ENCODE measurements around the gene AJM1.
"Not testable (repeated sequence)": the region's sequence is repeated elsewhere in the genome, so short reads cannot be mapped to it uniquely, and the experiment has no call there.

Gene AJM1

DNA sequence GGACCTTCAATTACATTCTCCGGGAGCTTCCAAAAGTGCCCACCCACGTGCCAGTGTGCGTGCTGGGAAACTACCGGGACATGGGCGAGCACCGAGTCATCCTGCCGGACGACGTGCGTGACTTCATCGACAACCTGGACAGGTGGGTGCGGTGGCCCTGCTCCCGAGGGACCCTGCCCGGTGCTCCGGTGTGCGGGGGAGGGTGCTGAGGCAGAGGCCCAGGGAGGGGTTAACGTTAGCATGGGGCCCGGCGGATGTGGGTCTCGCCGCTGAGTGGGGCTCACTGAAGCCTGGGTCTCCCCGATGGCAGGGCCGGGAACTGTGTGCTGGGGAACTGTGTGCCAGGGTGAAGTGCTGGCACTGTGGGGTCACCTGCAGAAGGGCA lies 10.6 kb upstream of the AJM1 start:
- no peak for DNase-seq

DNA sequence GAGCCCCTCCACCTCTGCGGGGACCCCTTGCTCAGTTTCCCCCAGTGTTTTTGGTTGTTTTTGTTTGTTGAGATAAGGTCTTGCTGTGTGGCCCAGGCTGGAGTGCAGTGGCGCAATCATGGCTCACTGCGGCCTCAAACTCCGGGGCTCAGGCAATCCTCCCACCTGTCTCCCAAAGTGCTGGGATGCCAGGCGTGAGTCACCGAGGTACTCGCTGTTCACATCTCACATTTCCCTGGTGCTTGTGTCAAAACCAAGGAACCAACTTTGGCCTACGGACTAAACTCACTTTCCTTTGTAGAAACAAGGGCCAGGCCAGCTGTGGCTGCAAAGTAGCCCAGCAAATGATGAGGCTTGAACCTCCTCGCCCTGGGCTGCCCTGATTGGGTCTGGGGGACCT lies 9.7 kb upstream of the AJM1 start:
- DNase-seq: no peak

DNA sequence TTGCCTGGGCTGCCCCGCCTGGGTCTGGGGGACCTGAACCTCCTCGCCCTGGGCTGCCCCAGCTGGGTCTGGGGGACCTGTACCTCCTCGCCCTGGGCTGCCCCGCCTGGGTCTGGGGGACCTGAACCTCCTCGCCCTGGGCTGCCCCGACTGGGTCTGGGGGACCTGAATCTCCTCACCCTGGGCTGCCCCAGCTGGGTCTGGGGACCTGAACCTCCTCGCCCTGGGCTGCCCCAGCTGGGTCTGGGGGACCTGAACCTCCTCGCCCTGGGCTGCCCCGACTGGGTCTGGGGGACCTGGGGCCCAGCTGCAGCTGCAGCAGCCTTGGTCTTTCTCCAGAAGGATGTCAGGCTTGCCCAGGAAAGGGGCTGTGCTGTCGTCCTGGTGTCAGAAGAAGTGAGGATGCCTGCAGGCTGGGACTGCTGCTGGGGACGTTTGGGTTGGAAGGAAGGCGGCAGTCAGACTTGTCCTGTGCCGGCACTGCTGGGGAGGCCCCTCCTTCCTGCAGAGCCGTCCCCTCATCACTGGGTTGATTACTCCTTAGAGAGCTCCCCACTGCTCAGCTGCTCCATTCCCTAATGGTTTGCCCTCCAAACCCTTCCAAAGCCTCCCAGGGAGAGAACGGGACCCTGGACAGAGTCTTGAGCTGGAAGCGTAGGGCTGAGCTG lies 8.8 kb upstream of the AJM1 start:
- not testable (repeated sequence) for DNase-seq

DNA sequence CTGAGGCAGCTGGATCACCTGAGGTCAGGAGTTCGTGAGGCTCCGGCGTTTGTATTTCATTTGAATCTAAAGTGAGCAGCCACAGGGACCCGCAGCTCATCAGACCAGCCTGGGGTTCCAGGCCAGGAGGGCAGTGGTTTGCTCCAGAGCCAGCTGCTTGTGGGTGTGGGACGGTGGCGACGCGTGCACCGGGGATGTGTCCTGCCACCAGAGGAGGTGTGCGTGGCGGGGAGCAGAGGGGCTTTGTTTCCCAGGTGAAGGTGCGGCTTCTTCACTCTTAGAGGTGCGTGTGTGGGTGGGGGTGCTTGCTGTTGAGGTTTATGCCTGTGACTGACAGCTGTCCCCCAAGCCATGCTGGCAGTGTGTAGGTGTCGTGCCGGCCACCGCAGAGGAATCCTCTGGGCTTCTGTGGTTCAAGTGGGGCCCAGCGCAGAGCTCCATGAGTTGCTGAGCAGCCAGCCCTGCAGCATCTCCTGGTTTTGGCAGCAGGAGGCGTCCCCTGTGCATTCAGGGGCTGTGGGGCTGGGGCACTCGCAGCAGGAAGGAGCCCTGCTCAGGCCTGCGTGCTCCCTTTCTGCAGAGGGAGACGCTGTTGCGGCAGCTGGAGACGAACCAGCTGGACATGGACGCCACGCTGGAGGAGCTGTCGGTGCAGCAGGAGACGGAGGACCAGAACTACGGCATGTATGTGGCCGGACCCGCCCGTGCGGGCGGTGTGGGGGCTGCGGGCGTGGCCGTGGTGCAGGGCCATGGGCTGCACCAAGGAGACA lies 6.9 kb upstream of the AJM1 start:
- no peak for DNase-seq

DNA sequence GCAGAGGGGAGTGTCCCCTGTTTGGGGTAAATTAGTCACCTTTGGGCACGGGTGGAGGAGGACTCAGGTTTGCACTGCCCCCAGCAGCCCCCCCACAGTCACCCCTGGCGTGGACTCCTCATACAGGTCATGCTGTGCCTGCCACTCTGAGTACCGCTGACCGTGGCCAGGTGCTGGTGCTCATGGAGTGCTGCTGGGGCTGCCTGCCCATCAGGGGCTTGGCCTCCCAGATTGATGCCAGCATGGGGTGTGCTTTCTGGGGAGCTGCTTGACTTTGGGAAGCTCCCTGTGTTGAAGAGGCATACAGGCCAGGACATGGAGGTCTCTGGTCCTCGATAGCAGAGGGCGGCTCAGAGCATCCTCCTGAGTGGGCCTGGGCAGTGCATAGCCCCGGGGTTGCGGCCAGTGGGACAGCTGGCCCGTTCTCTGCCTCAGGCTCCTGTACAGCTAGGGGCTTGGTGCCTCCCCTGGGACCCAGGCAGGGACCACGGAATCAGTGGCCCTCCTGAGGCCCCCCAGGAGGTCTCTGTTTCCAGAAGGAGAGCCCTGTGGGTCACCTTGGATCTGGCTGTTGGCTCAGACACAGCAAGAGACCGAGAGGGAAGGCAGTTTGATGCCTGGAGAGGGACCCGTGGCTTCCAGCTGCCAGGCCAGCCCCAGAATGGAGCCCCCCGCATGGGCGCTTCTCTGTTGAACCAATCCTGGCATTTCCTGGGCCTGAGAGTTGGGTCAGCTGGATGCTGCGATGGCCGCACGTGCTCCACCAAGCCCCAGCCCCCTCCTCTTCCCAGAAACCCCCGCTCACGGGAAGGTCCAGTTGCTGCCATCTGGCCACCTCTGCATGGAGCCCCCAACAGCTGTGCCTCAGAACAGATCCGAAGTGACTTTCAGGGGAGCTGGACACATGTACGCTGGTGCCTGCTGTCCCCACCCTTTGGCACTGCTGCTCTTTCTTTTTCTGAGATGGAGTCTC lies 6.1 kb upstream of the AJM1 start:
- DNase-seq: no peak

DNA sequence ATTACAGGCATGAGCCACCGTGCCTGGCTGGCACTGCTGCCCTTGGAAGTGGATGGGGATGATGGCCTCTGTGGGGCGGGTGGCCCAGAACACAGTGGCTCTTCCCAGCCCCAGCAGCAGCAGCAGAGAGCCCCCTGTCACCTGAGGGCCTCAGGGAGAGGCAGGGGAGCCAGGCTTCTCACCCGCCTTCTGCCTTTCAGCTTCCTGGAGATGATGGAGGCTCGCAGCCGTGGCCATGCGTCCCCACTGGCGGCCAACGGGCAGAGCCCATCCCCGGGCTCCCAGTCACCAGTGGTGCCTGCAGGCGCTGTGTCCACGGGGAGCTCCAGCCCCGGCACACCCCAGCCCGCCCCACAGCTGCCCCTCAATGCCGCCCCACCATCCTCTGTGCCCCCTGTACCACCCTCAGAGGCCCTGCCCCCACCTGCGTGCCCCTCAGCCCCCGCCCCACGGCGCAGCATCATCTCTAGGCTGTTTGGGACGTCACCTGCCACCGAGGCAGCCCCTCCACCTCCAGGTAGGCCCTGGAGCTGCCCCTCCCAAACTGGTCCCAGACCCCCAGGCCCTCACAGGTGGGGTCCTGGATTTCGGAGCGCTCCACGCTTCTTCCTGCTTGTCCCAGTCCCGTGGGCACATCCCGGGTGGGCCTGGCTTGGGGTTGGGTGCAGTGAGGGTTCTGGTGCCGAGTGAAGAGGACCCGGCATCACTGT lies 5.0 kb upstream of the AJM1 start:
- DNase-seq: no peak

DNA sequence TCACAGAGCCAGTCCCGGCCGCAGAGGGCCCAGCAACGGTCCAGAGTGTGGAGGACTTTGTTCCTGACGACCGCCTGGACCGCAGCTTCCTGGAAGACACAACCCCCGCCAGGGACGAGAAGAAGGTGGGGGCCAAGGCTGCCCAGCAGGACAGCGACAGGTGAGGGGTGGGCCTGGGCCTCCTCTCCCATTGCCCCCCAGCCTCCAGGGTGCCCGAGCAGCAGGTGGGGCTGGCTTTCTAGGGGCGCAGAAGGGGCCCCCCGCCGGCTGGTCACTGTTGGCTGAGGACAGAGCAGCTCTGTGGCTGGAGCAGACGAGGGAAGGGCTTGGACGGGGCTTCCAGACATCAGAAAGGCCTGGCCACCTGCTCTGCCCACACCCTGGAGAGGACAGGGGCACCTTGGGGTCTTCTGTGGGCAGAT lies 4.4 kb upstream of the AJM1 start:
- not testable (repeated sequence) for DNase-seq

DNA sequence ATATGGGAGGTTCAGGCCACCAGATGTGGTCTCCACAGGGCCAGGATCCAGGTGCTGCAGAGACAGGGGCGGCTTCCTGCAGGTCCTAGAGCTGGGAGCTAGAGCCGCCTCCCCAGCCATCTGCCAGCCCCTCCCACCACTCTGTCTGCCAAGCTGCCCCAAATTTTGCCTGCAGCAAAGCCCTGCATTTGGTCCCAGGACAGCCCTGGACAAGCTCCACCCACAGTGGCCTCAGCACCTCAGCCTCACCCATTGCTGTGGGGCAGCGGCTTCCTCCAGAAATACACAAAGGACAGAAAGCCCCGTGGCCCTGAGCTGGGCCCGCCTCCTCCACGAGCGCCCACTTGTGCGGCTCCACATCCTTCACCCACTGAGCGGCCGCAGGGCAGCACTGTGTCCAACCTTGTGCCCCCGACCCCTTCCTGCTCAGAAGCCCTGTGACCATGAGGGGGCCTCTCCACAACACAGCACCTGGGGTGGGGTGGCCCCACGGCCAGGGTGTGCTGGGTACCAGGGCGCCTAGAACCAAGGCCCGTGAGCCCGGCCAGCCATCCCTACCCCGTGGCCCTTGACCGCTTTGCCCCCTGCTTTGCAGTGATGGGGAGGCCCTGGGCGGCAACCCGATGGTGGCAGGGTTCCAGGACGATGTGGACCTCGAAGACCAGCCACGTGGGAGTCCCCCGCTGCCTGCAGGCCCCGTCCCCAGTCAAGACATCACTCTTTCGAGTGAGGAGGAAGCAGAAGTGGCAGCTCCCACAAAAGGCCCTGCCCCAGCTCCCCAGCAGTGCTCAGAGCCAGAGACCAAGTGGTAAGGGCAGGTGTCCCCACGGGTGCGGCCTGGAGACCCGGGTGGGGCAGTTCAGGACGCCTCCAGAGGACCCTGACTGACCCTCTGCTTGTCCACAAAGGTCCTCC lies 3.7 kb upstream of the AJM1 start:
- no peak for DNase-seq

DNA sequence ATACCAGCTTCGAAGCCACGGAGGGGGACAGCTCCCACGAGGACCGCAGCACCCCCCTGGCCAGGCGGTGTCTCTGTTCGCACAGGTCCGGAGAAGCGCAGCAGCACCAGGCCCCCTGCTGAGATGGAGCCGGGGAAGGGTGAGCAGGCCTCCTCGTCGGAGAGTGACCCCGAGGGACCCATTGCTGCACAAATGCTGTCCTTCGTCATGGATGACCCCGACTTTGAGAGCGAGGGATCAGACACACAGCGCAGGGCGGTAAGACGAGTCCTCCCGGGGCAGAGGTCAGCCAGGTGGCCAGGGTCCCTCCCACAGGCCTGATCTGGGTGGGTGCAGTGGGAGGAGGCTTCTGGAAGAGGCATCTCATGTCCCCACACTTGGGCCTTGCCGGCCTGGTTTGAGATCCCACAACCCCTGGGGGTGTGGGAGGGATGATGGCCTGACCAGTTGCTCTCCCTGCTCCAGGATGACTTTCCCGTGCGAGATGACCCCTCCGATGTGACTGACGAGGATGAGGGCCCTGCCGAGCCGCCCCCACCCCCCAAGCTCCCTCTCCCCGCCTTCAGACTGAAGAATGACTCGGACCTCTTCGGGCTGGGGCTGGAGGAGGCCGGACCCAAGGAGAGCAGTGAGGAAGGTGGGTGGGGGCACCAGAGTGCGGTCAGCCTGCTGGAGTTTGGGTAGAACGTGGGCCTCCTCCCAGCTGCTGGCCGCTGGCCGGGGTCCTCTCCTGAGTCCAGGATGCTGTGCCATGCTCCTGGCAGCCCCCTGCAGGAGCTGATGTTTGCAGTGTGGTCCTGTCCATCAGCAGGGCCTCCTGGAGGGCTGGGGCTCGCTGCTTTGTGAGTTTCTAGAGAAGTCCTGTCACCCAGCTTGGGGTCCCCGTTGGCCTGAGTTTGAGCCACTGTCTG lies 2.8 kb upstream of the AJM1 start:
- no peak for DNase-seq

DNA sequence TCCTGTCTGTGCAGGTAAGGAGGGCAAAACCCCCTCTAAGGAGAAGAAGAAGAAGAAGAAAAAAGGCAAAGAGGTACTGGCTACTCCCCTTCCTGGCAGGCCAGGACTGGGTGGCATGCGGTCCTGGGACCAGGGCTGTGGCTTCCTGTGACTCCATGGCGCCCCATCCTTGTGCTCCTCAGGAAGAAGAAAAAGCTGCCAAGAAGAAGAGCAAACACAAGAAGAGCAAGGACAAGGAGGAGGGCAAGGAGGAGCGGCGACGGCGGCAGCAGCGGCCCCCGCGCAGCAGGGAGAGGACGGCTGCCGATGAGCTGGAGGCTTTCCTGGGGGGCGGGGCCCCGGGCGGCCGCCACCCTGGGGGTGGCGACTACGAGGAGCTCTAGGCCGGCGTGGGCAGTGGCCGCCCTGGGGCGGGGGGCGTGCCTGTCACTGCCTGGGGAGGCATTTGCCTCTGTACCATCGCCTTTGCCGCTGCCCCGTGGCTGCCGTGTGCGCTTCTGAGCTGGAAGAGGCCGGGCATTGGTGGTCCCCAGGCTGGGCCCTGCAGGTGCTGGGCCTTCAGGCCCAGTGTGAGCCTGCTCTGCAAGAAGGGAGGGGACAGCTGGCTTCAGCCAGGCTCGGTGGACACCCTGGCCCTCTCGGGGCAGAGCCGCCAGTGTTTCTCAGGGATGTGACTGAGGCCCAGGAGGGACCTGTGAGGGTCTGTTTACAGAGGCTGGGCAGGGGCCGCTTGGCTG lies 2.0 kb upstream of the AJM1 start:
- DNase-seq: no peak

DNA sequence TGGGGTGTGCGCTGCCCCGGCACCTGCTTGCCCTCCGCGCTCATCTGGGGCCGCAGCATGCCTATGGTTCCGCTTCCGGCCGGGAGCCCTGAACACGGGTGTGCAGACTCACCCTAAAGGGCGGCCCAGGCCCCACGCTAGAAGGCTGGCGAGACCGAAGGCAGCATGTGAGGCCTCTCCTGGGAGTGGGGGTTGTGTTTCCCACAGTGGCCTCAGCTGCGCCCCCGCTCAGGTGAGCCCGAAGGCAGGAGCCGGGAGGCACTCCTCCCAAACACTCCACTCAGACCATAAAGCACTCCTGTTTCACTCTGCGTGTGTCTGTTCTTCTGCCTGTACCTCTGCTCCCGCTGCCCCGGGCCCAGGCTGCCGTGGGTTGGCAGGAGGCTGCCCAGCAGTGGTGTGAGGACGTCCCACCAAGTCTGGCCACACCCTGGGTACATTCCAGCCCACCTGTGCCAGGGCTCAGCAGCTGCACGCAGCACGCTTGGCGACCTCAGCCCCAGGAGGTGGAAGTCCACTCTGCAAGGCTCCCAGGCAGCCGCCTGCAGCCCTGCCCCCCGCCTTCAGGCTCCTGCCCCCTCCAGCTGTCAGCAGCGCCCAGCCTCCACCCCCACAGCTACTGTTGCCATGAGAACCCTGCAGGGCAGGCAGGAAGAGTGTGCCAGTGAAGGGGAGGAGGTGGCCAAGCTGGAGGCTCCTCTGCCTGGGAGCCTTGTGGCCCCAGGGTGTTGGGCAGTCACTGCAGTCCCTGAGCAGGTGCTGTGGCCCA lies 1.2 kb upstream of the AJM1 start:
- peak; percentile 47 for DNase-seq

DNA sequence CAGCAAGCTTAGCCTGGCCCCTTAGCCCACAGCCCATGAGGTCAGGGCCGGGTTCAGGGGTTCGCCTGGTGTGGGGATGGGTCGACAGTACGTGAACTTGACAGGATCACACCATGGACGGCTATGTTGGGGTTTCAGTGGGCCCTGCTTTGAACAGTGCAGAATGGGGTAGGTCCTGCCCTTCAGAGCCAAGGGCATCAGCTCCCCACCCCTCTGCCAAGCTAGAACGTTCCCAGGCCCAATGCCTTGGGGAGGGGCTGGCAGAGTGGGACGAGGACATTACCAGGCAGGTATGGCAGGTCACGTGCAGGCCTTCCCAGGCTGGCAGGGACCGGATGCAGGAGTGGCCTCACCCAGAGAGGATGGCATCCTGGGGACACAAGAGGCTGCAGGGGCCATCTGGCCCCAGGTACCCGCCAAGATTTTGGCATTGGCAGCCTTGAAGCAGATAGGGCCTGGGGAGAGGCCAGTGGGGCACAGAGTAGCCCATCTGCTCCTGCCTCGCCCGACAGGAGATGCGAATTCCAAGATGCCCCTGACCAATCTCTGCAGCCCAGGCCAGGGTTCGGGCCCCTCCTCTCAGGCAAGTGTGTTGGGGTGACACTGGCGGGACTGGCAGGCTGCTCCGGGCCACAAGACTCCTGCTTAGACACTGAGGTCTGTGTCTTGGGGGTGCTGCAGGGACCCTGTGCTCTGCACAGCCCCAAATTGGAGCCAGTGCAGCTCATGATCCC lies 465 bp upstream of the AJM1 start:
- DNase-seq: not testable (repeated sequence)

DNA sequence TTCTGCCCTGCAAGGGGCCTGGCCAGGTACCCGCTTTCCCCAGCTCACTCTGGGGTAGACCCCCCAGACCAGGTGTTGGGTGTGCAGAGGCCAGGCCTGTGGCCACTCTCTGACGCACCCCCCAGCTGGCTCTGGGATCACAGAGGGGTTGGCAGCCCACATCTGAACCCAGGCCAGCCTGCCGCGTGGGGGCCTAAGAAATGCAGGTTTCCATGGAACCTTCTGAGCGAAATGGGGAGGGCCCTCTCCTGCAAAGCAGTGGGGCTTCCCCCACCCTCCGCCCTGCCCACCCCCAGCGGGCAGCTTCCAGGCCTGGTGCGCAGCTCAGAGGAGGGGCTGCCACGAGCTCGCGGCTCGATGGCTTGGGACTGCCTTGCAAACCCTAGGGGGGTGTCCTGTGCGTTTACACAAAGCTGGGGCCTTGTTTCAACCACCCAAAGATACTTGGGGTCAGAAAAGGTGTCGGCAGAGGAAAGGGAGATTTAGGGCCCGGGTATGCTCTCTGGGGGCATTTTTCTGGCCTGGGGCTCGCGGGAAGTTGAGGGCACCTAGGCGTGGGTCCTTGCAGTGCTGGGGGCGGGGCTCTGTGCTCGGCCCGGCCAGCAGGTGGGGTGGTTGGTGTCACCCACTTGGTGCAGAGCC lies 1.0 kb downstream of the AJM1 start:
- DNase-seq: not testable (repeated sequence)

DNA sequence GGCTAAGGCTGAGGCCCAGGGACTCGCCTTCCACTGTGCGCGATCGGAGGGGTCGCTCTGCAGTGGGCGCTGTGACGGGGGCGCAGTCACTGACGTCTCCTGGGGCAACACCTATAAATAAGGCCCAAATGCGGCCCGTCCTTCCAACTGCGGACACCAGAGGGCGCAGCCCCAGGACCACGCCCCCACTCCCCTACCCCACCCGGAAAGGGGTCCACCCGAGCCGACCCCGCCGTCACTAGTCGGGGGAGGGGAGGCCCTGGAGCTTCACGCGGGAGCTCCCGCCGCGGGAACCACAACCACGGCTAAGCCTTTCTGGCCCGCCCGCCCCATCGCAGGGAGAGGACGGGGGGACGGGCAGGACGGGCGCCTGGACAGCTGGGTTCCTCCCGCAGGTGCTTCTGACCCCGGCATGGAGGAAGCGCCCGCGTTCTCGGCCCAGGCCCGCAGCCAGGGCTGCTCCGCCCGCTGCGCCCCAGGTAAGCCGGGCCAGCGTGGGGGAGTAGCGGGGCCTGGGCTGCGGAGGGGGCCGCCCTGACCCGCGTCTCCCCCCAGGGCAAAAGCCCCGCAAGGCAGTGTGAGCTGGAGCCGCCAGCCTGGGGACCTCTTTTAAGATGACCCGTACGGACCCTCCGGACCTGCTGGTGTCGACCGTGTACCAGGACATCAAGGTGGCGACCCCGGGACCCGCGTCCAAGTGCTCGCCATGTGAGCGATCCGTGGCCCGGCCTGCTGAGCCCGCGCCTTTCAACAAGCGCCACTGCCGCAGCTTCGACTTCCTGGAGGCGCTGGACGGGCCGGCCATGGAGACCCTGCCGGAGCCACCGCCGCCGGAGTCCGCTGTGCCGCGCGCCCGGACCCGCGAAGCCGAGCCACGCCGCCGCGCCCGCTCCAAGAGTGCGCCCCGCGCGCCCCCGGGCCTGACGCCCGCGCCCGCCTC lies 1.8 kb downstream of the AJM1 start:
- peak; percentile 55 for DNase-seq

DNA sequence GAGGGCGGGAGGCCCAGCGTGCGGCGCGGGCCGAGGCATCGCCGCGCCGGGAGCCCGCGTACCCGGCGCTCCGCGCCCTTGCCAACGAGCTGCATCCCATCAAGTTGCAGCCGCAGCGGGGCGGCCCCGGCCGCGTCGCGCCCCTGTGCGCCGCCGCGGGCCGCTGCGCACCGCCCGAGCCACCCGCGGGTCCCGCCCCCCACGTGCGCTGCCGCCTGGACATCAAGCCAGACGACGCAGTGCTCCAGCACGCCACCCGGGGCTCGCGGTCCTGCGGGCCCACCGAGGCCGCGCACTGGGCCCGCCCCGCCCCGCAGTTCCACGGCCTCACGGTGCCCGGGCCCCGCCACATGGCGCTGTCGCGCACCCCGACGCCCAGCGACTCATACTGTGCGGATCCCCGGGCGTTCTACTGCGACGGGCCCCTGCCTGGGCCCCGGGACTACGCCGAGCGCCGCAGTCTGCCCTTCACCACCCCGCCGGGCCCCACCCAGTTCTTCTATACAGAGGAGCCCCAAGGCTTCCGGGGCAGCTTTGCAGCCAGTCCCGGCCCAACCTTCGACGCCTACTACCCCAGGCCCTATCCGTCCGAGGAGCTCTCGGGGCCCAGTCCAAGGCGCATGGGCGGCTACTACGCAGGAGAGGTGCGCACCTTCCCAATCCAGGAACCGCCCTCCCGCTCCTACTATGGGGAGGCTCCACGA lies 2.6 kb downstream of the AJM1 start:
- no peak for DNase-seq
